Activated CD4-positive, alpha-beta T cell treated with anti-CD3 and anti-CD28 coated beads, Interleukin-2, Interleukin-6, amounts not matched to agents 100 ng/mL and 50 ng/mL, durations not matched to agents 16 hours and 8 hours (primary cell): ENCODE measurements around the gene FBXL16.

Experiments
- DNase-seq: peaks from one replicate; pipeline ENCODE4 v3.0.0-alpha.2; 2020

The FBXL16 gene

DNA sequence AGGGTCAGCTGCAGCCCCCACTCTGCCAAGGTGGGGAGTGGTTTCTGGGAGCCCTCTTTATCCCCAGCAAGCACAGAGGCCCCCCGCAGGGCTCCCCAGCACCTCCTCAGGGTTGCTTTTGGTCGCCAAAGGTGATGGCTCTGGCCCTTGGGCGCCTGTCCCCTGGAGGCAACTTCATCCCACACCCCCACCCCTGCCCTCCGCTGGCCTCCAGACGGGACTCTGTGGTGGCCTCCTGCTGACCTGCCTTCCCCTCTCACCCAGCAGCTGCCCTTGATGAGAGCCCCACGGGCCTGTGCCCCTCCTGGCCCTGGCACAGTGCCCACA is 45.5 kb downstream of the FBXL16 start:
- DNase-seq = no peak

DNA sequence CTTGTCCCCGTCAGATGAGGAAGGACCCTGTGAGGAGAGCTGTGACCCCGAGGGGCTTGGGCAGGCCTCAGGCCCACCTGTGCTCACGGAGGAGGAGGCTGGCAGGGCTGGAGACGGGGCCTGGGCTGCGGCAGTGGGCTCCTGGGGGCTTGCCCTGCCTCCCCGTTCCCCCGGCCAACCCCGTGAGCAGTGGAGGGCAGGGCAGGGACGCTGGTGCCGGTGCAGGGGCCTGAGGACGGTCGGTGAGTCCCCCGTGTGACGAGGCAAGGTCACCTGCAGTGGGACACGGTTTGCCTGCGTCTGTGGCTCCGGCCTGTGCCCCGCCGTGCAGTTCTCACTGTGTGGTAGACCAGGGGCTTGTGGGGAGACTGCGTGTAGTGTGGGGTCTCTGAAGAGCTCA is 46.0 kb downstream of the FBXL16 start:
- DNase-seq = no peak

- DNase-seq = no peak
These were observed 46.7 kb downstream of the FBXL16 start for GRCh38 chr16:658679-659571.

GRCh38 chr16:657487-657886 is 48.1 kb downstream of the FBXL16 start:
- no peak for DNase-seq

- DNase-seq = no peak
These were observed 51.6 kb downstream of the FBXL16 start for GRCh38 chr16:654034-654433.

DNA sequence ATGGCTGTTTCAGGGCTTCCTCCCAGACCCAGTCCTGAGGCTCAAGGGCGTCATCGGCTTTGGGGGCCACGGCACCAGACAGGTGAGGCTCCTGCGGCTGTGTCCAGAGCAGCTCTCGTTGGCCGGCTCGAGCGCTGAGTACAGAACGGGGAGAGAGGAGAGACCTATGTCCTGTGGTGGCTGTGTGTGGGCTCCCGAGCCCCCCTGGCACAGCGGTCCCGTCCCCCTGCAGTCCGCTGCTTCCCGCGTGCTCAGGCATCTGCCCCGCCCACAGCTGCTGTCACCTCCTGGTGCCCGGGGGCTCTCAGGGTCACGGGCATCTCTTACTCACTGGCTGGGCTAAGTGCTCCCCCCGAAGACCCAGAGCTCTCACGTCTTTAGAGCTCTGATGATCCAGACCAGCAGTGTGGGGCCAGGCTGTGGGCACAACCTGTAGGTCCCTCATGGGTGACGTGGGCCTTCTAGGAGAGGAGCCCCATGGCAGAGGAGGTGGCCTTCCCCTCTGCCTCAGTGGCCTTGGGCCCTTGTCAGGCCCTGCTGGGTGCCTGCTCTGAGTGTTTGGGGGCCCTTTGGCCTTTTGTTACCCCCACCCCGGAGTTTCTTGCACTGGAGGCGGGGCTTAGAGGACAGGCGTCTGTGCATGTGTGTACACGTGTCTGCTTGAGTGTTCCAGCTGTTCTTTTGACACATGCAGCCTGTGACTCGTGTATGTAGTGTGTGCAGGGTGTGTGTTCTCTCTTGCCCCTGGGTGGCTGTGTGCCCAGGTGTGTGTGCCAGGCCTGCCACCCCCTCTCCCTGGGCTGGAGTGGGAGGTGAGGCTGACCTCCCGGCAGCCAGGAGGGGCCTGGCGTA is 52.9 kb downstream of the FBXL16 start:
- no peak for DNase-seq

DNA sequence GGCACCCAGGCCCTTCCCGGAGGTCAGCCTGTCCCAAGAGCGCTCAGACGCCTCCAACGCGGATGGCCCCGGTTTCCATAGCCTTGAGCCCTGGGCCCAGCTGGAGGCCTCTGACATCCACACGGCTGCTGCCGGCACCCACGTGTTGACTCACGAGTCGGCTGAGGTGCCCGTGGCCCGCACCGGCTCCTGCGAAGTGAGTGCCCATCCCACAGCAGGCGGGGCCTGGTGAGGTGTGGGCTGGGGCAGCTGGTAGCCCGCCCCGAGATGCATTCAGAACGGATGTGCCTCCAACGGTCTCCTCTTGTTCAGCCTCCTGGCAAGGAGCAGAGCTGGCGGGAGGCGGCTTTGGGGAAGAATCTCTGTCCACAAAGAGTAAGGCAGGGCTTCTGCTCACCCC is 53.8 kb downstream of the FBXL16 start:
- no peak for DNase-seq

DNA sequence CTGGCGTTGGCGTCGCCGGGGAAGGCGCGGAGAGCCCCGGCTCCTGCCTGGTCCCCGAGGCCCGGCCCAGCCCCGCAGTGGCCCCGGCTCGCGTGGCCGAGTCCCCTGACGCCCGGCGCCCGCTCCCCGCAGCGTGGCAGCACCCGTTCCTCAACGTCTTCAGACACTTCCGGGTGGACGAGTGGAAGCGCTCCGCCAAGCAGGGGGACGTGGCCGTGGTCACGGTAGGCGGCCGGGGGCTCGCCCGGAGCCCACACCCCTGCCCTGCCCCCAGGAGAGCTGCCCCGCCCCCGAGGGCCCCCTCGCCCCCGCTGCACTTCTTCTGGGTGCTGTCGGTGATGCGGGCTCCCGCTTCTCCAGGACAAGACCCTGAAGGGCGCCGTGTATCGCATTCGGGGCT is 56.0 kb downstream of the FBXL16 start:
- peak; percentile 41 for DNase-seq

DNA sequence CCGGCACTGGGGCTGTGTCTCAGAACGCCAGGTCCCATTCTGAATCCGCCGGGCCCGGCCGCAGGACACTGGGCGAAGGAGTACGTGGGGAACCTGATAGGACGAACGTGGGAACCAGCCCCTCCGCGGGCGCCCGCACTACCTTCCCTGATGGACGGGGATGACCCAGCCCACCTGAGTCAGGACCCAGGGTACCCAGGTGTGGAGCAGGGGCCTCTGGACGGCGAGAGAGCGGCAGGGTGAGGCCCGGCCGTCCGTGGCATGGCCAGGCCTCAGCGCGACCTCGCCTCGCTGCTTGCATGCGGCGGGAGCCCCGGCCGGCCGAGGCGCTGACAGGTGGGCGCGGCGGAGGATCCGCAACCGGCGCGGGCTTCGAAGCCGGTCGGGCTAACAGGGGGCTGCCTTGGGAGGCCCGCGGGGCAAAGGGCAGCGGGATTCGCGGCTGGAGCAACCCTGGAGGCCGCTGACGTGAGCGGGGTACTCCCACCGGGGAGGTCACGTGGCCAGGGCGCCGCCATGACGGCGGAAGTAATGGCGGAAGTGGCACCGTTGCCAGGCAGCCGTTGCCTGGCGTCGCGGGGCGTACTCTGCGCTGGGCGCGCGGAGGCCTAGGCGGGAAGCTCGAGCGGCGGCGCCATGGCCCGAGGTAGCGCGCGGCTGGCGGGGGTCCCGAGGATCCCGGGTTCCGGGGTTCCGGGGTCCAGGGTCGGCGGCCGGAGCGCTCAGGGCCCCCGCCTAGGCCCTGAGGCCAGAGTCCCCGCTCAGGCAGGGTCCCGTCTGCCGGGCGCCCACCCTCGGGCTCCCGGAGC is 56.6 kb downstream of the FBXL16 start, which contains the start of gene WDR90:
TSS of gene WDR90 (plus strand) at position 585 of the 809 bp plus-strand sequence. CDS start at position 637, 52 bp downstream.
- DNase-seq = peak; percentile 97

- DNase-seq = peak; percentile 75
These were observed 57.4 kb downstream of the FBXL16 start for GRCh38 chr16:648071-648780.

DNA sequence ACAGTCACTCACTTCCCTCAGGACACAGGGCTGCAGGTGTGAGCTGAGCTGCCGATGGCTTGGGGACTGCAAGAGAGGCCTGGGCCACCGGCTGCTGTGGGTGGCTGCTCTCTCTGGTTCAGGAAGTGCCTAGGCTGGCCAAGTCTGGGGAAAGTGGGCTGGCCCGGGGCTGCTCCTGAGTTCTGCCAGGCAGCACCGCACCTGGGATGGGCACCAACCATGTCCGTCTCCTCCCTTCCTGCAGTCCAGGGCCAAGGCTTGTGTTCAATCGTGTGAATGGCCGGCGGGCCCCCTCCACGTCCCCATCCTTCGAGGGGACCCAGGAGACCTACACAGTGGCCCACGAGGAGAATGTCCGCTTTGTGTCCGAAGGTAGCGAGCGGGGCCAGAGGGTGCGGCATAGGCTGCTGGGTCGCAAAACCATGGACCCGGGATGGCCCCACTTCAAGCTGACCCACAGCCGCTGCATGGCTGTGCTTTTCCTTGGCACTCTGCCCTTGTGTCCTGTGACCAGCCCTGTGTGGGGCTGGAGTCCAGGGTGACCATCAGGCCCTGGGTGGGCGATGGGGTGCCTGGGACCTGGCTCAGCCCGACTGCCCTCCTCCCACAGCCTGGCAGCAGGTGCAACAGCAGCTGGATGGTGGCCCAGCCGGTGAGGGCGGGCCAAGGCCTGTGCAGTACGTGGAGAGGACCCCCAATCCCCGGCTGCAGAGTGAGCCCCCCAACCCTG is 58.3 kb downstream of the FBXL16 start:
- DNase-seq = no peak

- no peak for DNase-seq
These were observed 58.9 kb downstream of the FBXL16 start for GRCh38 chr16:646679-647172.

GRCh38 chr16:645852-646678 is 59.5 kb downstream of the FBXL16 start:
- no peak for DNase-seq

- DNase-seq = no peak
These were observed 61.0 kb downstream of the FBXL16 start for GRCh38 chr16:644556-644955.

DNA sequence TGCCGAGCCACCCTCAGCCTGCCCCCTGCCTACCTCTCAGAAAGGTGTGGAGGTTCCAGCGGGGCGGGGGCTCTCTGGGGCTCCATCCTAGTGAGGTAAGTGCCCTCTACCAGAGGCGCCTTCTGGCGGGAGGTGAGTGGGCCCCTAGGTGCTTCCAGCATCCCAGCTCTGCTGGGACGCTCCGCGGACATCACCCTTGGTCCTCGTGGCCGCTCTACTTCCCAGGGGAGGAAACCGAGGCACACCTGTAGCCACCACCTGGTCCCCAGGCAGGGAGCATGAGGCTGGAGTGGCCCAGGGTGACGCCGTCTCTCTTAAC is 62.6 kb downstream of the FBXL16 start:
- DNase-seq = no peak
